ENCODE results near the gene ZNF581.

ZNF581 gene

DNA sequence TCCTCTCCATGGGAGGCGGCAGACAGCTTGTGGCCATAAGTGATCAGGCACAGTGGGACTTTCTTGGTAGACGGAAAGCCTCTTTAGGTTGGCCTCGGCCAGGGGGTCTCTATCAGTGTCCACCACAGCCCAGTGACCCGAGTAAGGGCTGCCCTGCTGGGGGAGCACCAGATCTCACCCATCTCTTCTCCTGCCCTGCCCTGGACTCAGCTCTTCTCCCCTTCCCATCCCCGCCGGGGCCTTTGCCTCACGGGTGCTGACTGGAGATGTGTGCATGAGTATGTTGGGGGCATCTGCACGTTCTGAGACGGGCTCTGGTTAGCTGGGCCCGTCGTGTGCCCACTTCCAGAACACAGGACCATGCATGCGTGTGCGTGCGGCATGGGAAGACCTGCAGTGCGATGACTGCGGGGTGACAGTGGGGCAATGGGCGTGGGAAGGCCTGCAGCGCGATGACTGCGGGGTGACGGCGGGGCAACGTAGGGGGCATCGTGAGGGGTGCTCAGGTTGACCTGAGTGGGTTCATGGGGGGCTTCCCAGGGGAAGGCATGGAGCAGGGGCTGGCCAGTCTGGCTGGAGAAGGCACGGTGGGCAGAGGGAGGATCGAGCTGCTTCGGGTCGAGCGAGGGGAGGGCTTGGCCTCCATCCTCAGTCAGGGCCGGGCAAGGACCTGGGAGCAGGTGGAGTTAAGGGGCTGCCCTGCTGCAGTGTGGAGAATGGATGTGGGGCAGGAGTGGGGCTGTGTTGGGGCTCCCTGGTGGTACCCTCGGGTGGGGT lies 47.5 kb downstream of the ZNF581 start:
- TF ChIP-seq NFIC (IDR thresholded peaks at IDR 0.05) = no peak
- no peak for TF ChIP-seq TCF12 (IDR thresholded peaks at IDR 0.05; ENCODE audit: low read depth)
- no peak for TF ChIP-seq REST (IDR thresholded peaks at IDR 0.05; ENCODE audit: low read depth)
- TF ChIP-seq RAD21 (IDR thresholded peaks at IDR 0.05; ENCODE audit: low read depth) = no peak
- no peak for TF ChIP-seq MAX (IDR thresholded peaks at IDR 0.05)
- no peak for TF ChIP-seq EP300 (IDR thresholded peaks at IDR 0.05; ENCODE audit: borderline replicate concordance)
- TF ChIP-seq FOXM1 (IDR thresholded peaks at IDR 0.05; ENCODE audit: borderline replicate concordance, low read depth) = no peak
- no peak for TF ChIP-seq TAF1 (IDR thresholded peaks at IDR 0.05; ENCODE audit: low read depth)
- no peak for TF ChIP-seq CREB1 (IDR thresholded peaks at IDR 0.05; ENCODE audit: low read depth)

GRCh38 chr19:55691561-55692481 lies 48.4 kb downstream of the ZNF581 start:
- TF ChIP-seq TAF1 (IDR thresholded peaks at IDR 0.05; ENCODE audit: low read depth) (no peak), CEBPB (IDR thresholded peaks at IDR 0.05) (no peak), EGR1 (IDR thresholded peaks at IDR 0.05) (no peak), YY1 (IDR thresholded peaks at IDR 0.05; ENCODE audit: low read depth) (no peak), EP300 (IDR thresholded peaks at IDR 0.05; ENCODE audit: borderline replicate concordance) (no peak), TCF12 (IDR thresholded peaks at IDR 0.05; ENCODE audit: low read depth) (no peak), REST (IDR thresholded peaks at IDR 0.05; ENCODE audit: low read depth) (no peak)
- TF ChIP-seq, protein P1, sequence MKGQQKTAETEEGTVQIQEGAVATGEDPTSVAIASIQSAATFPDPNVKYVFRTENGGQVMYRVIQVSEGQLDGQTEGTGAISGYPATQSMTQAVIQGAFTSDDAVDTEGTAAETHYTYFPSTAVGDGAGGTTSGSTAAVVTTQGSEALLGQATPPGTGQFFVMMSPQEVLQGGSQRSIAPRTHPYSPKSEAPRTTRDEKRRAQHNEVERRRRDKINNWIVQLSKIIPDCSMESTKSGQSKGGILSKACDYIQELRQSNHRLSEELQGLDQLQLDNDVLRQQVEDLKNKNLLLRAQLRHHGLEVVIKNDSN (IDR thresholded peaks at IDR 0.05) = no peak

DNA sequence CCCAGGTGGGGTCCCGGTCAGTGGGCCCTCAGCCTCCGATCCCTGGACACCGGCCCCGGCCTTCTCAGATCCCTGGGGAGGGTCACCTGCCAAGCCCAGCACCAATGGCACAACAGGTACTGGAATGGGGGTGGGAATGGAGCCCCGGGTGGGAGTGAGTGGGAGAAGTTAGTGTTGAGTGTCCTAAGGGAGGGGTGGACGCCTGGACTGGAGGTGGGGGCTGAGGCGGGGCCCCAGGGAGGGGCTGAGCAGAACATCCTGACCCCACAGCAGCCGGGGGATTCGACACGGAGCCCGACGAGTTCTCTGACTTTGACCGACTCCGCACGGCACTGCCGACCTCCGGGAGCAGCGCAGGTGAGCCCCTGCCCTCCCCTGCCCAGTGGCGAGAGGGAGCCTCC lies 49.2 kb downstream of the ZNF581 start:
- TF ChIP-seq ZBTB7A (IDR thresholded peaks at IDR 0.05; ENCODE audit: low read depth) (no peak), CEBPB (IDR thresholded peaks at IDR 0.05) (no peak), EP300 (IDR thresholded peaks at IDR 0.05; ENCODE audit: borderline replicate concordance) (no peak), TAF1 (IDR thresholded peaks at IDR 0.05; ENCODE audit: low read depth) (no peak), CREB1 (IDR thresholded peaks at IDR 0.05; ENCODE audit: low read depth) (no peak)
- TF ChIP-seq, protein P1 (IDR thresholded peaks at IDR 0.05) = no peak

DNA sequence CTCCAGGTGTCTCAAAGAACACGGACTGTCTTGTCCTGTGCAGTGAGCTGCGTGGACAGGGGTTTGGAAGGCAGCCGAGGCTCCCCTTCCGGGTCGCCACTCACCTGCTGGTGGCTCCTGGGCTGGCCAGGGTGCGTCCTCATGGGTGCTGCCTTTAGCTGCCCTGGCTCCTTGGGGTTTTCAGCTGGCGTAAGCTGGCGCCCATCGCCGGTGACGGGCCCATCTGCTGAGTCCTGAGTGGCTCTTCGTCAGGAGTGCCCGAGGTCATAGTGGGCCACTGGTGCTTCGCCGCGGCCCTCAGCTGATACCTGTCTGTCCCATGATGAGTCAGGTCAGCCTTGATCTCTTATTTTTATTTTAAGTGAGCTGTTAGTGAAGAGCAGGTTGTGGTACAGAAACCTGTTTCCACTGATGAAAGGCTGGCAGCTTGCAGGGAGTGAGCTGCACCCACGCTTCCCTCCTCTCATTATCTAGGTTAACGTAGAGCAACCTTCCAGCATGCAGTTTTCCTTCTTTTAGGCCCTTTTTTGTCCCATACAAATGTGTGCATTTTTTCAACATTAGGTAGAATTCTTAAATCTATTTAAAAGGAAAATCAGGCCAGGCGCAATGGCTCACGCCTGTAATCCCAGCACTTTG lies 50.0 kb downstream of the ZNF581 start:
- TF ChIP-seq TEAD4 (IDR thresholded peaks at IDR 0.05) = no peak
- TF ChIP-seq TCF12 (IDR thresholded peaks at IDR 0.05; ENCODE audit: low read depth) = no peak
- TF ChIP-seq CEBPB (IDR thresholded peaks at IDR 0.05) = no peak
- no peak for TF ChIP-seq REST (IDR thresholded peaks at IDR 0.05; ENCODE audit: low read depth)
- TF ChIP-seq EP300 (IDR thresholded peaks at IDR 0.05; ENCODE audit: borderline replicate concordance) = no peak
- no peak for TF ChIP-seq MAX (IDR thresholded peaks at IDR 0.05)
- TF ChIP-seq CREB1 (IDR thresholded peaks at IDR 0.05; ENCODE audit: low read depth) = no peak
- TF ChIP-seq, protein P1 (IDR thresholded peaks at IDR 0.05) = no peak
- no peak for TF ChIP-seq RAD21 (IDR thresholded peaks at IDR 0.05; ENCODE audit: low read depth)
- TF ChIP-seq TAF1 (IDR thresholded peaks at IDR 0.05; ENCODE audit: low read depth) = no peak
- no peak for TF ChIP-seq NFIC (IDR thresholded peaks at IDR 0.05)
- no peak for TF ChIP-seq YY1 (IDR thresholded peaks at IDR 0.05; ENCODE audit: low read depth)
- TF ChIP-seq EGR1 (IDR thresholded peaks at IDR 0.05) = no peak
- no peak for TF ChIP-seq ZBTB7A (IDR thresholded peaks at IDR 0.05; ENCODE audit: low read depth)
- TF ChIP-seq FOXM1 (IDR thresholded peaks at IDR 0.05; ENCODE audit: borderline replicate concordance, low read depth) = no peak

All from Ishikawa (cell line).